PFSK-1 (cell line): Measurements from ENCODE around the gene NOC2L.

ENCODE experiments used
- POLR2AphosphoS5 ChIP-seq: IDR thresholded peaks from 2 replicates; pipeline ENCODE4 v1.6.1; 2012; ENCODE audit warnings: low read depth, mild to moderate bottlenecking, control low read depth, low read length, moderate library complexity
- TF ChIP-seq, protein P1 (sequence below), 2 experiments: IDR thresholded peaks; 2 replicates each; pipeline versions ENCODE4 v1.6.1 to v1.8.0; 2011 to 2012; ENCODE audit warnings: low read depth in 2 of 2, low read length in 2 of 2, control low read depth in 1 of 2, inconsistent platforms in 1 of 2, mild to moderate bottlenecking in 1 of 2, moderate library complexity in 1 of 2; ENCODE audit not compliant: insufficient read depth in 1 of 2

DNA sequence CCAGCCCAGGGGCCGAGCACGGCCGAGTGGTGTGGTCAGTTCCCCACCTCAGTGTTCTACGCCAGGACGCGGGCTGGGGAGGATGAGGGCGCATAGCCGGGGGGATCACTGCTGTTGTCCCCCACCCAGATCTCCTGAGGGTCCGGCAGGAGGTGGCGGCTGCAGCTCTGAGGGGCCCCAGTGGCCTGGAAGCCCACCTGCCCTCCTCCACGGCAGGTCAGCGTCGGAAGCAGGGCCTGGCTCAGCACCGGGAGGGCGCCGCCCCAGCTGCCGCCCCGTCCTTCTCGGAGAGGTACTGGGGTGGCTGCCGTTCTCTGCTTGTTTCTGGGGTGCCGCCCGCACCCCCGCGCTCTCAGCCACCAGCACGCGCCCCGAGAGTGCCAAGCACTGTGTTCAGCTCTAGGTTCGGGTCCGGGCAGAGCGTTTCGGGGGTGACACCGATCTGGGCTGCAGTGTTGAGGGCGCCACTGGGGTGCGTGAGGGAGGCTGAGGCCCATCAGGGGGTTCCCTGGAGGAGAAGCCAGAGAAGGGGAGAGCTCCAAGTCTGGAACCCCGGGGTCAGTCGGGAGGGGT, 18.0 kb downstream of the NOC2L start:
- no peak for TF ChIP-seq POLR2AphosphoS5
- TF ChIP-seq, protein P1, sequence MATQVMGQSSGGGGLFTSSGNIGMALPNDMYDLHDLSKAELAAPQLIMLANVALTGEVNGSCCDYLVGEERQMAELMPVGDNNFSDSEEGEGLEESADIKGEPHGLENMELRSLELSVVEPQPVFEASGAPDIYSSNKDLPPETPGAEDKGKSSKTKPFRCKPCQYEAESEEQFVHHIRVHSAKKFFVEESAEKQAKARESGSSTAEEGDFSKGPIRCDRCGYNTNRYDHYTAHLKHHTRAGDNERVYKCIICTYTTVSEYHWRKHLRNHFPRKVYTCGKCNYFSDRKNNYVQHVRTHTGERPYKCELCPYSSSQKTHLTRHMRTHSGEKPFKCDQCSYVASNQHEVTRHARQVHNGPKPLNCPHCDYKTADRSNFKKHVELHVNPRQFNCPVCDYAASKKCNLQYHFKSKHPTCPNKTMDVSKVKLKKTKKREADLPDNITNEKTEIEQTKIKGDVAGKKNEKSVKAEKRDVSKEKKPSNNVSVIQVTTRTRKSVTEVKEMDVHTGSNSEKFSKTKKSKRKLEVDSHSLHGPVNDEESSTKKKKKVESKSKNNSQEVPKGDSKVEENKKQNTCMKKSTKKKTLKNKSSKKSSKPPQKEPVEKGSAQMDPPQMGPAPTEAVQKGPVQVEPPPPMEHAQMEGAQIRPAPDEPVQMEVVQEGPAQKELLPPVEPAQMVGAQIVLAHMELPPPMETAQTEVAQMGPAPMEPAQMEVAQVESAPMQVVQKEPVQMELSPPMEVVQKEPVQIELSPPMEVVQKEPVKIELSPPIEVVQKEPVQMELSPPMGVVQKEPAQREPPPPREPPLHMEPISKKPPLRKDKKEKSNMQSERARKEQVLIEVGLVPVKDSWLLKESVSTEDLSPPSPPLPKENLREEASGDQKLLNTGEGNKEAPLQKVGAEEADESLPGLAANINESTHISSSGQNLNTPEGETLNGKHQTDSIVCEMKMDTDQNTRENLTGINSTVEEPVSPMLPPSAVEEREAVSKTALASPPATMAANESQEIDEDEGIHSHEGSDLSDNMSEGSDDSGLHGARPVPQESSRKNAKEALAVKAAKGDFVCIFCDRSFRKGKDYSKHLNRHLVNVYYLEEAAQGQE (IDR thresholded peaks at IDR 0.05; ENCODE audit: insufficient read depth in 1 of 2, low read depth in 2 of 2, low read length in 2 of 2) = no peak
